HFFc6 (cell line): Measurements from ENCODE around the gene MSX1. TPM values are rescaled to one million over a fixed set of nuclear protein-coding genes. Genes with fewer than 3 reads are reported as not detected.
A peak's percentile ranks its signal among the peaks of the same experiment; 100 is the strongest.

Source experiments
- DNase-seq: peaks from one replicate; pipeline ENCODE4 v3.0.0-alpha.2; 2018
- H3K27ac Mint-ChIP-seq: 2 replicates; pipeline ENCODE4 v1.8.0; 2020; ENCODE audit warnings: mild to moderate bottlenecking, mixed read lengths
- H3K27me3 Mint-ChIP-seq: 2 replicates; pipeline ENCODE4 v1.8.0; 2021; ENCODE audit warnings: mild to moderate bottlenecking, moderate library complexity, mixed read lengths; ENCODE audit not compliant: insufficient read depth
- H3K36me3 Mint-ChIP-seq: 2 replicates; pipeline ENCODE4 v1.8.0; 2021; ENCODE audit warnings: low read depth, mixed read lengths
- H3K4me1 Mint-ChIP-seq: 2 replicates; pipeline ENCODE4 v1.8.0; 2020; ENCODE audit warnings: low read depth, mixed read lengths
- H3K4me3 Mint-ChIP-seq: 2 replicates; pipeline ENCODE4 v1.8.0; 2020; ENCODE audit warnings: mild to moderate bottlenecking, moderate library complexity, mixed read lengths
- H3K9me3 Mint-ChIP-seq: 2 replicates; pipeline ENCODE4 v1.8.0; 2020; ENCODE audit warnings: mild to moderate bottlenecking, mixed read lengths
- total RNA-seq, 6 experiments: library from RNA; stranded (reverse); fragmentation: NEBNext Ultra II Directional; extraction: Animal tissue kit (Norgen Biotek cat#: 25700); gene quantifications; 2 replicates in 1 of 6; 3 replicates in 5 of 6; pipeline ENCODE4 v1.2.3, GENCODE V29; 2021
- TF ChIP-seq, protein P1 (sequence below): fragments of 200-600 bp; sonication (generic); IDR thresholded peaks from 2 replicates; pipeline ENCODE4 v1.5.0; 2021; ENCODE audit warnings: antibody characterized with exemption, mild to moderate bottlenecking

The MSX1 gene
- total RNA-seq, 6 experiments from 2014 or later, result 5.5 to 8.6 (median 7.2) TPM

DNA sequence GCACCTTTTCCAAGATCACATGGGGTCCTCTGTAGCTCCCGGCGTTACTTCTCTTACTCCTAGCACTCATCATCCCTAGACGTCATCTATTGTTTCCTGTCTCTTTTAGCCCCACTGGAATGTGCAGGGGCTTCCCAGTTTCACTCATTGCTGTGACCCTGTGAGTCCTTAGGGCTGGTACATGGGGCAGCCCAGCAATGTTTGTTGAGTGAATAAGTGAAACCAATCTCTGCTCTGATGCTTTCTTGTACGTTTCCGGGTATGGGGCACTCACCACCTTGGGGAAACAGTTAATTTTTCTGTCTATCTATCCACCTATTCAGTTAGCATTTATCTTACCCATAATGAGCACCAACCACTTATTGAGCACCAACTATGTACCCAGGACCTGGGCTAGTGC, 16.1 kb downstream of the MSX1 start:
- H3K9me3 Mint-ChIP-seq, result no peaks in the 10 kb centered on the region
- TF ChIP-seq, protein P1, sequence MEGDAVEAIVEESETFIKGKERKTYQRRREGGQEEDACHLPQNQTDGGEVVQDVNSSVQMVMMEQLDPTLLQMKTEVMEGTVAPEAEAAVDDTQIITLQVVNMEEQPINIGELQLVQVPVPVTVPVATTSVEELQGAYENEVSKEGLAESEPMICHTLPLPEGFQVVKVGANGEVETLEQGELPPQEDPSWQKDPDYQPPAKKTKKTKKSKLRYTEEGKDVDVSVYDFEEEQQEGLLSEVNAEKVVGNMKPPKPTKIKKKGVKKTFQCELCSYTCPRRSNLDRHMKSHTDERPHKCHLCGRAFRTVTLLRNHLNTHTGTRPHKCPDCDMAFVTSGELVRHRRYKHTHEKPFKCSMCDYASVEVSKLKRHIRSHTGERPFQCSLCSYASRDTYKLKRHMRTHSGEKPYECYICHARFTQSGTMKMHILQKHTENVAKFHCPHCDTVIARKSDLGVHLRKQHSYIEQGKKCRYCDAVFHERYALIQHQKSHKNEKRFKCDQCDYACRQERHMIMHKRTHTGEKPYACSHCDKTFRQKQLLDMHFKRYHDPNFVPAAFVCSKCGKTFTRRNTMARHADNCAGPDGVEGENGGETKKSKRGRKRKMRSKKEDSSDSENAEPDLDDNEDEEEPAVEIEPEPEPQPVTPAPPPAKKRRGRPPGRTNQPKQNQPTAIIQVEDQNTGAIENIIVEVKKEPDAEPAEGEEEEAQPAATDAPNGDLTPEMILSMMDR, result no peak
- peaks cover 48% of the 10 kb centered on the region for H3K27me3 Mint-ChIP-seq
- H3K36me3 Mint-ChIP-seq, result no peaks in the 10 kb centered on the region
- no peak for DNase-seq
- H3K4me3 Mint-ChIP-seq, result no peak overlapping the region
- H3K27ac Mint-ChIP-seq, result no peak overlapping the region
- peaks cover 9% of the 10 kb centered on the region for H3K4me1 Mint-ChIP-seq

DNA sequence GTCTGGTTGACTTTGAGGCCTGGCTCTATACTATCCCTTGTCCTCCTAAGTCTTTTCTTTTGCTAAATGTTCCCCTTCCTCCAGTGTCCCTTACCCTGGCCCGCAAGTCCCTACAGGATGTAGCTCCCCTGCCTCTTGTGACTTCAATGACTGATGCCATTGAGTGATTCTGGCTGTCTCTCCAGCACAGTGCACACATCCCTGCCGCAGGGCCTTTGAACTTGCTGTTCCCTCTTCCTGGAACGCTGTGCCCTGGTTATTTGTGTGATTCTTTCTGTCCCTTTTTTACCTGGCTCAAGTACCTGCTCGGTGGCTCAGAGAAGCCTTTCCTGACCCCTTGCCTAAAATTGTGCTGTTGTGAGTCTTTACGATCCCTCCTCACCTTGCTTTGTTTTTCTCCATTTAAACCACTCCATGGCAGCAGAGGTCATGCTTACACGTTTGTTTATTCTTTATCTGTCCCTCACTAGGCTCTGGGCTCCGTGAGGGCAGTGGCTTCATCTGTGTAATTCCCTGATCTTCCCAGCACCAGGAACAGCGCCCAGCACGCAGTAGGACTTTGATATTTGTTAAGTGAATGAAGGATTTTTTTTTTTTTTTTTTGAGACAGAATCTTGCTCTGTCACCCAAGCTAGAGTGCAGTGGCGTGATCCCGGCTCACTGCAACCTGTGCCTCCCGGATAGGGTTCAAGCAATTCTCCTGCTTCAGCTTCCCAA, 17.6 kb downstream of the MSX1 start:
- Mint-ChIP-seq H3K9me3 (no peaks in the 10 kb centered on the region), H3K27me3 (peaks cover 34% of the 10 kb centered on the region), H3K4me1 (peaks cover 9% of the 10 kb centered on the region), H3K36me3 (no peaks in the 10 kb centered on the region), H3K4me3 (no peak overlapping the region), H3K27ac (no peak overlapping the region)
- TF ChIP-seq, protein P1, result no peak
- no peak for DNase-seq

DNA sequence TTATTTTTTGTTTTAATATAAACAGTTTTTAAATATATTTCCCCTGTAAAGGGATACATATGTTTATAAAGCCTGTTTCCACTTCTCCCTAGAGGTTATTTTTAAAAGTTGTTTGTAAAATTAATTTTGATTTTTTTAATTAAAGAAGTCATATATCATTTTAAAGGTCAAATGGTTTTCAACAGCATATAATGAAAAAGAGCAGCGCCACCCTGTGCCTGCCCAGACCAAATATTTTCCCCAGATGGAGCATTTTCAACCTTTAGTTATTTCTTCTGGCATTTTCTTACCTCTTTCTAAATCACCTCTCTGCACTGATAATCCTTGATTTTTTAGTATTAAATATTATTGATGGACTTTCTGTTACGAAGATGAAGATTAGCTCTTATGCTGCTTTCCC, 21.0 kb downstream of the MSX1 start:
- H3K4me1 Mint-ChIP-seq, result peaks cover 9% of the 10 kb centered on the region

DNA sequence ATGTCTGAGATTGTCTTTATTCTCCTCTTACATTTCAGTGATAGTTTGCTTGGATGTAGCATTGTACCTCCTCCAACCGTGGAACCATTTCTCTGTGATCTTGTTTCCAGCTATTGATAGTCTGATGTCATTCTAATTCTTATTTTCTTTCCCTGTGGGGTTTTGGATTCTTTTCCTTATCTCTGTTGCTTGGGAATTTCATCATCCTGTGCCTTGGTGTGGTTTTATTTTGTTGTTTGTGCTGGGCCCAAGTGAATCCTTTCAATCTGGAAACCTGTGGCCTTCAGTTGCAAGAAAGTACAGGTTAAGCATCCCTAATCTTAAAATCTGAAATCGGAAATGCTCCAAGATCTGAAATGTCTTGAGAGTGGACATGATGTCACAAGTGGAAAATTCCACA, 22.0 kb downstream of the MSX1 start:
- no peak for DNase-seq
- no peak overlapping the region for H3K4me3 Mint-ChIP-seq

More for the DNA sequence above, 21.0 kb downstream of the MSX1 start:
- Mint-ChIP-seq H3K27ac (no peak overlapping the region), H3K9me3 (no peaks in the 10 kb centered on the region), H3K4me3 (no peak overlapping the region), H3K36me3 (no peaks in the 10 kb centered on the region), H3K27me3 (peaks cover 25% of the 10 kb centered on the region)
- no peak for DNase-seq
- TF ChIP-seq, protein P1, result peak; percentile 75

DNA sequence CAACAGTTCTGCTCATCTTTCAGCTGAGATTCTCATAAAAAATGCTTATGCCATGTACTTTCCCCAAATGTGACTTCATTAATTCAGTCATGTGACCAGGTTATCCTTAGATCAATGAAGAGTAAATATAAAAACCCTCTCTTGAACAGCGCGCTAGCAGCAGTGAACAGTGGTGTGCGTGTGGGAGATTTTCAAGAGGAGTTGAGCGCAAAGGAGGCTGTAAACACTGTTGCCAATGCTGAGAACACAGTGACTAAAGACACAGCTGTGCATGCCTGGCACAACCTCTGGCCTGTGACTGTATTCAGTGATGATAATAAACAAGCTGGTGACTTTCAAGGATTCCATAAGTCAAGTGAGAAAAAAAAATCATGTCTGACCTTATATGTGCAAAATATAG, 25.1 kb downstream of the MSX1 start:
- H3K4me3 Mint-ChIP-seq, result no peak overlapping the region
- H3K36me3 Mint-ChIP-seq, result no peaks in the 10 kb centered on the region
- no peak overlapping the region for H3K27ac Mint-ChIP-seq
- peaks cover 35% of the 10 kb centered on the region for H3K27me3 Mint-ChIP-seq
- TF ChIP-seq, protein P1, result no peak
- H3K9me3 Mint-ChIP-seq, result no peaks in the 10 kb centered on the region
- peaks cover 6% of the 10 kb centered on the region for H3K4me1 Mint-ChIP-seq
- no peak for DNase-seq

More for the DNA sequence above, 22.0 kb downstream of the MSX1 start:
- peaks cover 9% of the 10 kb centered on the region for H3K4me1 Mint-ChIP-seq
- peaks cover 29% of the 10 kb centered on the region for H3K27me3 Mint-ChIP-seq
- no peak overlapping the region for H3K27ac Mint-ChIP-seq
- H3K36me3 Mint-ChIP-seq, result no peaks in the 10 kb centered on the region
- TF ChIP-seq, protein P1, result no peak
- H3K9me3 Mint-ChIP-seq, result no peaks in the 10 kb centered on the region
